GM19193 (cell line): ENCODE data around the gene ATXN10.

ENCODE experiments used
- POLR2A ChIP-seq: IDR thresholded peaks from 4 replicates; pipeline ENCODE4 v1.6.1; 2011; ENCODE audit not compliant: insufficient read depth, insufficient read length; ENCODE audit errors: extremely low read depth

The ATXN10 gene

DNA sequence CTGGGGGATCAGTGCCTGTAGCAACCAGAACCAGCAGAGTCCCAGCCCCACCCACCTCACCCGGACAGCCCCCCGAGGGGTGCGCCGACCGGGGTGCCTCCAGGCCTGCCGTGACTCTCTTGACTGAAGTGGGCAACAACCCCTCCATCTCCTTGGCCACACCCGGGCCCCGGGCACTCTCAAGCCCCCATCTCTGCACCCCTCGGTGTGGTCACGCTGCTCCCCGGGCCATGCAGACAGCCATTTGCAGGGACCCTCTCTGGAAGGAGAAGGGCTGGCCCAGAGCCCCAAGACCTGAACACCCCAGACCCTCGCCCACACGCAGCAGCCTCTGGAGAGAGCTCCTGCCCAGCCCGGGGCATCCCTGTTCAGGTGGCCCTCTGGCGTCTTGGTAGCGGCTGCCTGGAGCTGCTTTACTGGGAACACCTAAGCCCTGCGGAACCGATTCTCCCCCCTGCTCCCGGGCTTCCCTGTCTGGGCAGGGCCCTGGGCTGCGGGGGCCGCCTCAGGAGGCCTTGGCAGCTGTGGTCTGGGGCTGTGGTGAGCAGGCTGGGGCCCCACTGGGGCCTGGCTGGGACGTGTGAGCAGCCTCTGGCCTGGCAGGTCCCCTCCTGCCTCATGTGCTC lies 220.5 kb downstream of the ATXN10 start:
- no peak for TF ChIP-seq POLR2A

GRCh38 chr22:45892681-45893461 lies 221.2 kb downstream of the ATXN10 start:
- no peak for TF ChIP-seq POLR2A

DNA sequence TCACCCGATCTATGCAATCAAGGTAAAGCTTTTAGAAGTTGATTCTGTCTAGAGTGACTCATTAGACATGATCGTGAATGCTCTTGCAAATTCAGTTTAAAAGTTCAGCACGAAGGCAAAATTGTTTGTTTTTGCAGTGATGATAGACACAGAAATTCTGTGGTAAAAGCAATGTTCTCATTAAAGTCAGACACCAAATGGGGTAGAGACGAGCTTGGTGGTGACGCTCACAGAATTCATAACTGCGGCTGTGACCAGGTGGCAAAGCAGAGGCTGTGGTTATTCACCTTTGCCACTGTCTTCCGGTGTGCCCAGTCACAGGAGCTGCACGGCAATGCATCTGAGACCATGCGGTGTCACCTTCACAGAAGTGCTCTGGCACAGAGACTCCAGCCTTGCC lies 221.9 kb downstream of the ATXN10 start:
- TF ChIP-seq POLR2A: no peak
